ENCODE measurements around the gene SCOC. TPM values are rescaled to one million over a fixed set of nuclear protein-coding genes. Genes with fewer than 3 reads are reported as not detected.
A peak's percentile ranks its signal among the peaks of the same experiment; 100 is the strongest.

The SCOC gene
- total and polyA plus RNA-seq, 2 donors from 2014 or later, result 74.1 to 99.4 TPM

DNA sequence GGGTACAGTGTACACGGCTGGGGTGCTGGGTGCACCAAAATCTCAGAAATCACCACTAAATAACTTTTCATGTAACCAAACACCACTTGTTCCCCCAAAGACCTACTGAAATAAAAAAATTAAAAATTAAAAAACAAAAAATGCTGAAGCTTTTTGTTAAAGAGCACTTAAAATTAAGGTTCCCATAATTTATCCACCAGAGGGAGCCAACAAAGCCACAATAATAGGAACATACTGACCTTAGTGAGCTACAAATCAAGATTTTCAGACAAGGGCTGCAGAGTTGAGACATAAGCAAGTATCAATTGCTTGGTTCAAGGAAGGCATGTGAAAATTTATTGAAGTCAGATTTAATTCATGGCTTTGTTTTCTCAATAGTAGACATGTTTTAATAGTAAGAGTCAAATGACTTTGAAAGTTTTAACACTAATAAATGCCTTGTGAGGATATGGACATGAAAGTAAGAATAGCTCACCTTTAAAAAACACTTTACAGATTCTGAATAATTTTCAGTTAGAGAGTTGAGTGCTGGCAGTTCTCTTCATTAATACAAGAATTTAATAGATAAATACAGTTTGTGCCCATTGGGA is 43.0 kb upstream of the SCOC start:
- peak in 2 of 5 donors; percentile 53 to 69 for DNase-seq
- intact Hi-C loops (cut with DNase I), result no loop called here
- H3K9ac ChIP-seq (ENCODE audit: low read length in 3 of 3), result no peak overlapping the region

GRCh38 chr4:140331245-140331644 is 42.2 kb upstream of the SCOC start:
- TF ChIP-seq, protein P1, sequence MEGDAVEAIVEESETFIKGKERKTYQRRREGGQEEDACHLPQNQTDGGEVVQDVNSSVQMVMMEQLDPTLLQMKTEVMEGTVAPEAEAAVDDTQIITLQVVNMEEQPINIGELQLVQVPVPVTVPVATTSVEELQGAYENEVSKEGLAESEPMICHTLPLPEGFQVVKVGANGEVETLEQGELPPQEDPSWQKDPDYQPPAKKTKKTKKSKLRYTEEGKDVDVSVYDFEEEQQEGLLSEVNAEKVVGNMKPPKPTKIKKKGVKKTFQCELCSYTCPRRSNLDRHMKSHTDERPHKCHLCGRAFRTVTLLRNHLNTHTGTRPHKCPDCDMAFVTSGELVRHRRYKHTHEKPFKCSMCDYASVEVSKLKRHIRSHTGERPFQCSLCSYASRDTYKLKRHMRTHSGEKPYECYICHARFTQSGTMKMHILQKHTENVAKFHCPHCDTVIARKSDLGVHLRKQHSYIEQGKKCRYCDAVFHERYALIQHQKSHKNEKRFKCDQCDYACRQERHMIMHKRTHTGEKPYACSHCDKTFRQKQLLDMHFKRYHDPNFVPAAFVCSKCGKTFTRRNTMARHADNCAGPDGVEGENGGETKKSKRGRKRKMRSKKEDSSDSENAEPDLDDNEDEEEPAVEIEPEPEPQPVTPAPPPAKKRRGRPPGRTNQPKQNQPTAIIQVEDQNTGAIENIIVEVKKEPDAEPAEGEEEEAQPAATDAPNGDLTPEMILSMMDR (IDR thresholded peaks at IDR 0.05; ENCODE audit: borderline replicate concordance, extremely low read depth, insufficient read depth), result no peak
- Histone ChIP-seq H3K27ac (ENCODE audit: low read depth in 2 of 2, low read length in 2 of 2) (no peak overlapping the region), H3K9ac (ENCODE audit: low read length in 3 of 3) (no peak overlapping the region), H3K36me3 (ENCODE audit: control insufficient read depth in 2 of 3, insufficient read depth in 3 of 3, low read length in 3 of 3) (no peaks in the 10 kb centered on the region), H3K27me3 (ENCODE audit: control insufficient read depth, insufficient read depth, low read length) (no peaks in the 10 kb centered on the region), H3K4me3 (ENCODE audit: low read length in 3 of 3) (no peak overlapping the region), H3K4me1 (ENCODE audit: control insufficient read depth in 2 of 3, insufficient read depth in 2 of 3, low read depth in 1 of 3, low read length in 3 of 3) (no peaks in the 10 kb centered on the region), H3K9me3 (ENCODE audit: control insufficient read depth in 2 of 3, insufficient read depth in 1 of 3, low read length in 3 of 3) (no peaks in the 10 kb centered on the region)
- no peak for FAIRE-seq
- no peak for DNase-seq
- intact Hi-C loops (cut with DNase I), result no loop called here

More for the DNA sequence above, 43.0 kb upstream of the SCOC start:
- TF ChIP-seq, protein P1 (IDR thresholded peaks at IDR 0.05; ENCODE audit: borderline replicate concordance, extremely low read depth, insufficient read depth), result peak; percentile 40
- Histone ChIP-seq H3K4me1 (ENCODE audit: control insufficient read depth in 2 of 3, insufficient read depth in 2 of 3, low read depth in 1 of 3, low read length in 3 of 3) (no peaks in the 10 kb centered on the region), H3K27ac (ENCODE audit: low read depth in 2 of 2, low read length in 2 of 2) (no peak overlapping the region), H3K9me3 (ENCODE audit: control insufficient read depth in 2 of 3, insufficient read depth in 1 of 3, low read length in 3 of 3) (no peaks in the 10 kb centered on the region), H3K4me3 (ENCODE audit: low read length in 3 of 3) (no peak overlapping the region), H3K36me3 (ENCODE audit: control insufficient read depth in 2 of 3, insufficient read depth in 3 of 3, low read length in 3 of 3) (no peaks in the 10 kb centered on the region), H3K27me3 (ENCODE audit: control insufficient read depth, insufficient read depth, low read length) (no peaks in the 10 kb centered on the region)
- FAIRE-seq, result peak; percentile 88

DNA sequence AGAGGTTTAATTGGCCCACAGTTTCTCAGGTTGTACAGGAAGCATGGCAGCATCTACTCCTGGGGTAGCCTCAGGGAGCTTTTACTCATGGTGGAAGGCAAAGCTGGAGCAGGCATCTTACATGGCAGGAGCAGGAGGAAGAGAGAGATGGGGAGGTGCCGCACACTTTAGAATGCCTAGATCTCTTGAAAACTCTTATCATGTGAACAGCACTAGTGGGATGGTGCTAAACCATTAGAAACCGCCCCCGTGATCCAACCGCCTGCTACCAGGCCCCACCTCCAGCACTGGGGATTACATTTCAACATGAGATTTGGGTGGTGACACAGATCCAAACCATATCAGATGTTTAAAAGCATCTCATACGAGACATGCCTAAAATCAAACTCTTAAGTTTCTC is 41.6 kb upstream of the SCOC start:
- Histone ChIP-seq H3K27ac (ENCODE audit: low read depth in 2 of 2, low read length in 2 of 2) (no peak overlapping the region), H3K4me3 (ENCODE audit: low read length in 3 of 3) (no peak overlapping the region), H3K4me1 (ENCODE audit: control insufficient read depth in 2 of 3, insufficient read depth in 2 of 3, low read depth in 1 of 3, low read length in 3 of 3) (no peaks in the 10 kb centered on the region), H3K9ac (ENCODE audit: low read length in 3 of 3) (no peak overlapping the region), H3K27me3 (ENCODE audit: control insufficient read depth, insufficient read depth, low read length) (no peaks in the 10 kb centered on the region), H3K9me3 (ENCODE audit: control insufficient read depth in 2 of 3, insufficient read depth in 1 of 3, low read length in 3 of 3) (no peaks in the 10 kb centered on the region), H3K36me3 (ENCODE audit: control insufficient read depth in 2 of 3, insufficient read depth in 3 of 3, low read length in 3 of 3) (no peaks in the 10 kb centered on the region)
- intact Hi-C loops (cut with DNase I), result no loop called here
- FAIRE-seq (no peak), DNase-seq (no peak)
- TF ChIP-seq, protein P1 (IDR thresholded peaks at IDR 0.05; ENCODE audit: borderline replicate concordance, extremely low read depth, insufficient read depth), result no peak

- Histone ChIP-seq H3K27ac (ENCODE audit: low read depth in 2 of 2, low read length in 2 of 2) (no peak overlapping the region), H3K27me3 (ENCODE audit: control insufficient read depth, insufficient read depth, low read length) (no peaks in the 10 kb centered on the region), H3K9ac (ENCODE audit: low read length in 3 of 3) (no peak overlapping the region), H3K4me1 (ENCODE audit: control insufficient read depth in 2 of 3, insufficient read depth in 2 of 3, low read depth in 1 of 3, low read length in 3 of 3) (no peaks in the 10 kb centered on the region), H3K36me3 (ENCODE audit: control insufficient read depth in 2 of 3, insufficient read depth in 3 of 3, low read length in 3 of 3) (no peaks in the 10 kb centered on the region), H3K4me3 (ENCODE audit: low read length in 3 of 3) (no peak overlapping the region), H3K9me3 (ENCODE audit: control insufficient read depth in 2 of 3, insufficient read depth in 1 of 3, low read length in 3 of 3) (no peaks in the 10 kb centered on the region)
- intact Hi-C loops (cut with DNase I), result no loop called here
- FAIRE-seq (no peak), DNase-seq (no peak)
- TF ChIP-seq, protein P1 (IDR thresholded peaks at IDR 0.05; ENCODE audit: borderline replicate concordance, extremely low read depth, insufficient read depth), result no peak
Measured at GRCh38 chr4:140332734-140333133, 40.7 kb upstream of the SCOC start.

All from kidney (tissue), 14 donors.